Gastrocnemius medialis (tissue), 4 donors: ENCODE measurements around the gene STN1. TPM values are rescaled to one million over a fixed set of nuclear protein-coding genes. Genes with fewer than 3 reads are reported as not detected.

Experiments
- ATAC-seq, 2 donors: fragments of 150-250 bp; one replicate each; pipeline ENCODE4 v1.9.1; 2016
- DNase-seq, 2 donors: peaks; one replicate each; pipeline ENCODE4 v3.0.0-alpha.2; 2019
- H3K27ac ChIP-seq, 4 donors: fragments of 200-600 bp; sonication (generic); 1 replicate in 1 of 4; 2 replicates in 3 of 4; pipeline ENCODE4 v1.5.1; 2016 to 2018; ENCODE audit warnings: mild to moderate bottlenecking in 2 of 4, moderate library complexity in 1 of 4
- H3K27me3 ChIP-seq, 3 donors: fragments of 200-600 bp; sonication (generic) in 2 of 3; 1 replicate in 1 of 3; 2 replicates in 2 of 3; pipeline versions ENCODE4 v1.5.1 to v1.6.0; 2016 to 2019; ENCODE audit warnings: mild to moderate bottlenecking in 1 of 3, moderate library complexity in 1 of 3
- H3K36me3 ChIP-seq, 2 donors: fragments of 200-600 bp; sonication (generic) in 1 of 2; one replicate each; pipeline ENCODE4 v1.5.1; 2017 to 2018
- H3K4me1 ChIP-seq, 2 donors: fragments of 200-600 bp; sonication (generic) in 1 of 2; one replicate each; pipeline ENCODE4 v1.5.1; 2016 to 2017; ENCODE audit warnings: mild to moderate bottlenecking in 2 of 2
- H3K4me3 ChIP-seq, 4 donors: fragments of 200-600 bp; sonication (generic) in 3 of 4; 1 replicate in 1 of 4; 2 replicates in 3 of 4; pipeline ENCODE4 v1.5.1; 2016 to 2019; ENCODE audit warnings: mild to moderate bottlenecking in 2 of 4
- H3K9me3 ChIP-seq, 3 donors: fragments of 200-600 bp; sonication (generic) in 2 of 3; 1 replicate in 1 of 3; 2 replicates in 2 of 3; pipeline ENCODE4 v1.5.1; 2016 to 2019
- CTCF ChIP-seq, 5 experiments: fragments of 450-650 bp in 3 of 5; fragments of 200-600 bp in 2 of 5; sonication (generic) in 2 of 5; IDR thresholded peaks in 4 of 5; conservative IDR thresholded peaks in 1 of 5; 1 replicate in 4 of 5; 2 replicates in 1 of 5; pipeline ENCODE4 v1.5.1; 2016 to 2019; ENCODE audit warnings: antibody characterized with exemption in 5 of 5, mild to moderate bottlenecking in 3 of 5, moderate library complexity in 3 of 5
- POLR2A ChIP-seq, 2 donors: fragments of 450-650 bp; IDR thresholded peaks; one replicate each; pipeline ENCODE4 v1.6.1; 2017; ENCODE audit warnings: antibody characterized with exemption in 2 of 2, mild to moderate bottlenecking in 2 of 2, moderate library complexity in 2 of 2
- in situ Hi-C, 4 donors: fragments of 200-750 bp; cut with MboI; loops; one replicate each; pipeline versions ENCODE4 v1.15.0 to v1.8.0; 2017; ENCODE audit warnings: low sequenced_read_pairs in 4 of 4
- intact Hi-C: fragments of 100-400 bp; cut with DNase I; formaldehyde crosslinking; loops from one replicate; pipeline ENCODE4 v1.15.1; 2023; ENCODE audit warnings: low total_unique reads
- total RNA-seq, 4 donors: library from RNA; depleted of rRNA; stranded (reverse); fragments of >200 nt; gene quantifications; one replicate each; pipeline versions ENCODE4 v1.1.0 to v1.2.3, GENCODE V29; 2016

The STN1 gene
- total RNA-seq, 4 donors from 2014 or later: 15.1 to 24.7 (median 20.5) TPM

GRCh38 chr10:103936022-103936421 lies 18.0 kb upstream of the STN1 start:
- in situ Hi-C loops: loop anchor here in 1 of 4 donors (25.0 kb wide), 1 partner anchor 176 kb away; the partner anchor contains the start of gene SFR1
- TF ChIP-seq POLR2A (IDR thresholded peaks at IDR 0.05) (no peak), CTCF (IDR thresholded peaks at IDR 0.05 in 4 of 5, conservative IDR thresholded peaks at IDR 0.05 in 1 of 5) (no peak)
- DNase-seq: no peak
- no peaks in the 10 kb centered on the region for H3K27me3 ChIP-seq
- no peaks in the 10 kb centered on the region for H3K9me3 ChIP-seq
- no peaks in the 10 kb centered on the region for H3K36me3 ChIP-seq
- no peak overlapping the region for H3K4me3 ChIP-seq
- intact Hi-C loops: no loop called here
- H3K4me1 ChIP-seq: no peaks in the 10 kb centered on the region
- ATAC-seq: no peak
- H3K27ac ChIP-seq: no peak overlapping the region

GRCh38 chr10:103934308-103934707 lies 16.3 kb upstream of the STN1 start:
- no peak overlapping the region for H3K27ac ChIP-seq
- H3K36me3 ChIP-seq: no peaks in the 10 kb centered on the region
- H3K4me1 ChIP-seq: no peaks in the 10 kb centered on the region
- DNase-seq (no peak), ATAC-seq (no peak)
- TF ChIP-seq POLR2A (IDR thresholded peaks at IDR 0.05): no peak
- no peak for TF ChIP-seq CTCF (IDR thresholded peaks at IDR 0.05 in 4 of 5, conservative IDR thresholded peaks at IDR 0.05 in 1 of 5)
- H3K9me3 ChIP-seq: no peaks in the 10 kb centered on the region
- no peak overlapping the region for H3K4me3 ChIP-seq
- in situ Hi-C loops: loop anchor here in 1 of 4 donors (25.0 kb wide), 1 partner anchor 178 kb away; the partner anchor contains the start of gene SFR1
- intact Hi-C loops: no loop called here
- H3K27me3 ChIP-seq: no peaks in the 10 kb centered on the region

GRCh38 chr10:103933557-103934121 lies 15.7 kb upstream of the STN1 start:
- H3K36me3 ChIP-seq: no peaks in the 10 kb centered on the region
- H3K27me3 ChIP-seq: no peaks in the 10 kb centered on the region
- H3K4me3 ChIP-seq: no peak overlapping the region
- intact Hi-C loops: no loop called here
- no peak for ATAC-seq
- TF ChIP-seq CTCF (IDR thresholded peaks at IDR 0.05 in 4 of 5, conservative IDR thresholded peaks at IDR 0.05 in 1 of 5): no peak
- no peak for TF ChIP-seq POLR2A (IDR thresholded peaks at IDR 0.05)
- no peaks in the 10 kb centered on the region for H3K9me3 ChIP-seq
- DNase-seq: no peak
- H3K27ac ChIP-seq: no peak overlapping the region
- no peaks in the 10 kb centered on the region for H3K4me1 ChIP-seq
- in situ Hi-C loops: loop anchor here in 1 of 4 donors (25.0 kb wide), 1 partner anchor 179 kb away; the partner anchor contains the start of gene SFR1

- in situ Hi-C loops (loop anchor here in 1 of 4 donors (25.0 kb wide), 1 partner anchor 179 kb away; the partner anchor contains the start of gene SFR1), intact Hi-C loops (no loop called here)
- no peak overlapping the region for H3K4me3 ChIP-seq
- no peak overlapping the region for H3K27ac ChIP-seq
- H3K4me1 ChIP-seq: no peaks in the 10 kb centered on the region
- ATAC-seq (no peak), DNase-seq (no peak)
- H3K36me3 ChIP-seq: no peaks in the 10 kb centered on the region
- H3K27me3 ChIP-seq: no peaks in the 10 kb centered on the region
- TF ChIP-seq POLR2A (IDR thresholded peaks at IDR 0.05) (no peak), CTCF (IDR thresholded peaks at IDR 0.05 in 4 of 5, conservative IDR thresholded peaks at IDR 0.05 in 1 of 5) (no peak)
- H3K9me3 ChIP-seq: no peaks in the 10 kb centered on the region
These were observed 15.0 kb upstream of the STN1 start for GRCh38 chr10:103932971-103933370.
